ENCODE measurements around the gene ABCC9.

GRCh38 chr12:21852251-21852650, 89.0 kb downstream of the ABCC9 start:
- TF ChIP-seq CTCF (conservative IDR thresholded peaks at IDR 0.05) (no peak), EZH2 (IDR thresholded peaks at IDR 0.05; ENCODE audit: low read depth) (no peak)
